SKM-1 (cell line): ENCODE measurements around the gene DLEC1.
A peak's percentile ranks its signal among the peaks of the same experiment; 100 is the strongest.
"Not testable (repeated sequence)": the region's sequence is repeated elsewhere in the genome, so short reads cannot be mapped to it uniquely, and the experiment has no call there.

Experiments used
- DNase-seq: peaks from one replicate; lab custom pipeline; 2025; ENCODE audit not compliant: unreplicated experiment; lab: John Stamatoyannopoulos, UW

The DLEC1 gene

GRCh38 chr3:38135621-38136277 is 96.7 kb downstream of the DLEC1 start:
- not testable (repeated sequence) for DNase-seq

- no peak for DNase-seq
Observed at GRCh38 chr3:38136393-38136776, 97.4 kb downstream of the DLEC1 start.

DNA sequence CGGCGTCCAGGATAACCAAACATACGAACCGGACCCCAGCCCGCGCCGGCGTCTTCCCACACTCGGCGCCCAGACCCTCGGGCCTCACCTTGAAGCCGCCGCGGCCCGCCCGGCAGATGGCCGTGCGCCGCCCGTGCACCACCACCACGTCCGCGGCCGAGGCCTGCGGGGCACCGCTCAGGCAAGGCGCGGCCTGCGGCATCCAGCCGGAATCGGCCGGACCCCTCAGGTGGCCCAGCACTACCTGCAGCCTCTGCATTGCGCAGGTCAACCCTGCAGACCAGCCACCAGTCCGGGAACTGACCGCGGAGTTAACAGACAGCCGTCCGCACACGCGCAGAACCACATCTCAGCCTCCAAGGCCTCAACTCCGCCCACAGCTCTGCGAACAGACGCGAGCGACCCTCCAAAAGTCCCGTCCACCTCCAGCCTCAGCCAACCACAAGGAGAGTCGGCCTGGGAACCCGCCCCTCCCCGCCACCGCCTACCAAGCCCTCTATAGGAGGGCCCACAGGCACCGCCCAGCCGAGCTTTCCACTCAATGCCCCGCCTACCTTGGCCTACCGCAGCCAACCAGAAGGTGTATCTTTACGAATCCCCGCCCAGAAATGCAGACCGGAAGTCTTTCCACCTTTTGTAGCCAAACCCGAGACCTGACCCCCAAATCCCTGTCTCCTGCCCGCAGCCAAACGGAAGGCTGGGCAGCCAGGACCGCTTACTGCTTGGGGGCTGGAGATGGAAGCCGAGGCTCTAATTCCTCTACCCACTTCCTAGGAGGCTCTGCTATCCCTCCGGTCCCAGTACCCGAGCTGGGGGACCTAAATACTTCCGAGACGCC is 98.0 kb downstream of the DLEC1 start, which contains the start of gene ACAA1:
ACAA1 (minus strand) TSS at position 351 of the 838 bp plus-strand sequence; CDS start at position 259, 92 bp downstream.
- peak; percentile 97 for DNase-seq

GRCh38 chr3:38137615-38138348 is 98.8 kb downstream of the DLEC1 start:
- DNase-seq, result no peak

GRCh38 chr3:38138349-38139190 is 99.6 kb downstream of the DLEC1 start, which contains the start of gene MYD88:
TSS of gene MYD88 (plus strand) at chr3:38138661. CDS start at chr3:38138701, 40 bp downstream.
- DNase-seq, result peak; percentile 62

GRCh38 chr3:38139191-38139590 is 100.2 kb downstream of the DLEC1 start:
- no peak for DNase-seq

DNA sequence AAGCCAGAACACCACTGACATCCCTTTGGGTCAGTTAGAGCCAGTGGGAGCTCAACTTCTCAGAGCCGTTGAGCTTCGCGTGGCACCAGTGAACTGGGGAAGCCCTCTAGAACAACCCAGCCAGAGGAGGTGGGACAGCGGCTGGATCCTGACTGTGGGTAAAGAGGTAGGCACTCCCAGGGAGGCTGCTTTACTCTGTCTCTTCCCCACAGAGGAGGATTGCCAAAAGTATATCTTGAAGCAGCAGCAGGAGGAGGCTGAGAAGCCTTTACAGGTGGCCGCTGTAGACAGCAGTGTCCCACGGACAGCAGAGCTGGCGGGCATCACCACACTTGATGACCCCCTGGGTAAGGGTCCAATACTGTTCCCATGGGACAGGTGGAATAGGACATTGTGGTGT is 100.6 kb downstream of the DLEC1 start:
- DNase-seq, result no peak

GRCh38 chr3:38140326-38141172 is 101.5 kb downstream of the DLEC1 start:
- no peak for DNase-seq

GRCh38 chr3:38141173-38141951 is 102.4 kb downstream of the DLEC1 start:
- no peak for DNase-seq

DNA sequence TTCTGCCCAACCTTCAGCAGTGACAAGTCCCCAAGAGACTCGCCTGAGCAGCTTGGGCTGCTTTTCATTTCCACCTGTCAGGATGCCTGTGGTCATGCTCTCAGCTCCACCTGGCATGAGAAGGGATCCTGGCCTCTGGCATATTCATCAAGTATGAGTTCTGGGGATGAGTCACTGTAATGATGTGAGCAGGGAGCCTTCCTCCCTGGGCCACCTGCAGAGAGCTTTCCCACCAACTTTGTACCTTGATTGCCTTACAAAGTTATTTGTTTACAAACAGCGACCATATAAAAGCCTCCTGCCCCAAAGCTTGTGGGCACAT is 102.9 kb downstream of the DLEC1 start:
- DNase-seq, result no peak

- no peak for DNase-seq
Observed at GRCh38 chr3:38142959-38143358, 104.0 kb downstream of the DLEC1 start.

- no peak for DNase-seq
Observed at GRCh38 chr3:38143511-38143910, 104.5 kb downstream of the DLEC1 start.

- DNase-seq, result no peak
Observed at GRCh38 chr3:38146504-38146903, 107.5 kb downstream of the DLEC1 start.

- peak; percentile 69 for DNase-seq
Observed at GRCh38 chr3:38147421-38147820, 108.4 kb downstream of the DLEC1 start.

GRCh38 chr3:38148311-38148882 is 109.4 kb downstream of the DLEC1 start:
- peak; percentile 77 for DNase-seq

GRCh38 chr3:38149708-38150107 is 110.7 kb downstream of the DLEC1 start:
- DNase-seq, result peak; percentile 78

DNA sequence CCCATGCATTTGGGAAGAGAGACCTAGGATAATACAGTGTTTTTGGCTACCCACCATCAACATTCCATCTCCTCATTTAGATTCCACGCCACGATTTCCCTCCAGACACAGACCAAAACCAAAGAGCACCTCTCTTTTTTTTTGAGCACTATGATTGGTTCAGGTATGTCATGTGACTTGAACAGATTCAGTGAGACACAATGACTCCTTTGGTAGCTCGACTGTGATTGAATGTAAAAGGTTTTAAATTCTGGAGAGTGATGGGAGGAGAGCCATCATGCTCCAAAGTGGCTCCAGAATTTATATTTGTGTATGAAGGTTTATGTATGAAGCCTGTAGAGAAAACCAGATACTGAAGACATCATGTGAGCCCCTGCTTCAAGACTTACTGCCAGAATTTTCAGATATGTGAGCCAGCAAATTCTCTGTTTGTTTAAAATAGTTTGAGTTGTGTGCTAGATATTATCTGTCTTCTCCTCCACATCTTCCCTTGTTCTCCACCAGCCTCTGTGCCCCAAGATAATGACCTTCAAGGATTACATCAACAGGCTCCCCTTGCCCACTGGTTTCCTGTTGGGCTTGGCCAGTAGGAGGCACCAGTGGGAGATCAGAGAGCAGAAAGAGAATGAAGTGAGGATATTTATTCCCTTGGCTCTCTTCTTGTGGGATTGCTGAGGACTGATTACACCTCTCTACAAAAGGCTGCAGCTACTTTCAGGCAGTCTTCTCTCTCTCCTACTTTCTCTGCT is 111.9 kb downstream of the DLEC1 start:
- no peak for DNase-seq

GRCh38 chr3:38151667-38152265 is 112.8 kb downstream of the DLEC1 start:
- no peak for DNase-seq
